HEK293T (cell line): ENCODE results near the gene FGFR4.

Source experiments
- BHLHE40 ChIP-seq: fragments of 450-650 bp; IDR thresholded peaks from 2 replicates; pipeline ENCODE4 v1.6.1; 2016; ENCODE audit warnings: mild to moderate bottlenecking, moderate library complexity, borderline replicate concordance
- ELF4 ChIP-seq: fragments of 450-650 bp; IDR thresholded peaks from 2 replicates; pipeline ENCODE4 v1.6.1; 2017; ENCODE audit warnings: antibody characterized with exemption
- FOXA1 ChIP-seq: fragments of 450-650 bp; IDR thresholded peaks from 2 replicates; pipeline ENCODE4 v1.6.1; 2016; ENCODE audit warnings: mild to moderate bottlenecking
- FOXK2 ChIP-seq: fragments of 450-650 bp; IDR thresholded peaks from 2 replicates; pipeline ENCODE4 v1.6.1; 2016; ENCODE audit warnings: mild to moderate bottlenecking
- FOXM1 ChIP-seq: fragments of 450-650 bp; IDR thresholded peaks from 2 replicates; pipeline ENCODE4 v1.6.1; 2017; ENCODE audit warnings: mild to moderate bottlenecking, borderline replicate concordance
- HDGF ChIP-seq: fragments of 450-650 bp; IDR thresholded peaks from 2 replicates; pipeline ENCODE4 v1.6.1; 2017; ENCODE audit warnings: antibody characterized with exemption, borderline replicate concordance
- LEF1 ChIP-seq: fragments of 450-650 bp; IDR thresholded peaks from 2 replicates; pipeline ENCODE4 v1.6.1; 2017; ENCODE audit warnings: mild to moderate bottlenecking, borderline replicate concordance
- NFRKB ChIP-seq: fragments of 450-650 bp; IDR thresholded peaks from 2 replicates; pipeline ENCODE4 v1.6.1; 2016; ENCODE audit warnings: mild to moderate bottlenecking, moderate library complexity
- SP1 ChIP-seq: fragments of 450-650 bp; IDR thresholded peaks from 2 replicates; pipeline ENCODE4 v1.6.1; 2017
- SUZ12 ChIP-seq: fragments of 450-650 bp; IDR thresholded peaks from 2 replicates; pipeline ENCODE4 v1.6.1; 2016; ENCODE audit warnings: mild to moderate bottlenecking
- TARDBP ChIP-seq: fragments of 450-650 bp; IDR thresholded peaks from 2 replicates; pipeline ENCODE4 v1.6.1; 2016

DNA sequence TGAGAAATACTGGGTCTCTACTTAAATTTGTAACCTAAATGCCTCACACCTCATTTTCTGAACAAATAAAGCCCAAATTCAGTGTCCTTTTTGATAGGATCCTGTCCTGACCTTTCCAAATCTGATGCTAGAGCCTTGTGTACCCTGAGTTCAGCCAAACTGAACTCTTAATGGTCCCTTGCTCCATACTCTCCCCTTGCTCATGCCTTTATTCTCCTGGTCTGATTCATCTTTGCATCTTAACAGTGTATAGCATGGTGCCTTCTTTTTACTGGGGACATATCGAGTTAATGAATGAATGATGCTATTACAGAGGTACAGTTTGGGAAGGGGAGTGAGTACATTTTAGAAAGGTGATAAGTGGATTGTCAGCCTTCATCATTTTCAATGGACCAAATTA, 56.1 kb downstream of the FGFR4 start:
- TF ChIP-seq TARDBP, result no peak
- TF ChIP-seq HDGF, result no peak
- TF ChIP-seq FOXA1, result no peak
- no peak for TF ChIP-seq SUZ12
- TF ChIP-seq FOXK2, result no peak
- no peak for TF ChIP-seq ELF4
- no peak for TF ChIP-seq NFRKB
- no peak for TF ChIP-seq FOXM1
- TF ChIP-seq BHLHE40, result no peak
- TF ChIP-seq LEF1, result no peak
- no peak for TF ChIP-seq SP1
